Gastrocnemius medialis (tissue), 4 donors: Measurements from ENCODE around the gene SLX4. TPM values are rescaled to one million over a fixed set of nuclear protein-coding genes. Genes with fewer than 3 reads are reported as not detected.

Experiments used
- ATAC-seq, 2 donors: fragments of 150-250 bp; one replicate each; pipeline ENCODE4 v1.9.1; 2016
- DNase-seq, 2 donors: peaks; one replicate each; pipeline ENCODE4 v3.0.0-alpha.2; 2019
- H3K27ac ChIP-seq, 4 donors: fragments of 200-600 bp; sonication (generic); 1 replicate in 1 of 4; 2 replicates in 3 of 4; pipeline ENCODE4 v1.5.1; 2016 to 2018; ENCODE audit warnings: mild to moderate bottlenecking in 2 of 4, moderate library complexity in 1 of 4
- H3K27me3 ChIP-seq, 3 donors: fragments of 200-600 bp; sonication (generic) in 2 of 3; 1 replicate in 1 of 3; 2 replicates in 2 of 3; pipeline versions ENCODE4 v1.5.1 to v1.6.0; 2016 to 2019; ENCODE audit warnings: mild to moderate bottlenecking in 1 of 3, moderate library complexity in 1 of 3
- H3K36me3 ChIP-seq, 2 donors: fragments of 200-600 bp; sonication (generic) in 1 of 2; one replicate each; pipeline ENCODE4 v1.5.1; 2017 to 2018
- H3K4me1 ChIP-seq, 2 donors: fragments of 200-600 bp; sonication (generic) in 1 of 2; one replicate each; pipeline ENCODE4 v1.5.1; 2016 to 2017; ENCODE audit warnings: mild to moderate bottlenecking in 2 of 2
- H3K4me3 ChIP-seq, 4 donors: fragments of 200-600 bp; sonication (generic) in 3 of 4; 1 replicate in 1 of 4; 2 replicates in 3 of 4; pipeline ENCODE4 v1.5.1; 2016 to 2019; ENCODE audit warnings: mild to moderate bottlenecking in 2 of 4
- H3K9me3 ChIP-seq, 3 donors: fragments of 200-600 bp; sonication (generic) in 2 of 3; 1 replicate in 1 of 3; 2 replicates in 2 of 3; pipeline ENCODE4 v1.5.1; 2016 to 2019
- CTCF ChIP-seq, 5 experiments: fragments of 450-650 bp in 3 of 5; fragments of 200-600 bp in 2 of 5; sonication (generic) in 2 of 5; IDR thresholded peaks in 4 of 5; conservative IDR thresholded peaks in 1 of 5; 1 replicate in 4 of 5; 2 replicates in 1 of 5; pipeline ENCODE4 v1.5.1; 2016 to 2019; ENCODE audit warnings: antibody characterized with exemption in 5 of 5, mild to moderate bottlenecking in 3 of 5, moderate library complexity in 3 of 5
- POLR2A ChIP-seq, 2 donors: fragments of 450-650 bp; IDR thresholded peaks; one replicate each; pipeline ENCODE4 v1.6.1; 2017; ENCODE audit warnings: antibody characterized with exemption in 2 of 2, mild to moderate bottlenecking in 2 of 2, moderate library complexity in 2 of 2
- in situ Hi-C, 4 donors: fragments of 200-750 bp; cut with MboI; loops; one replicate each; pipeline versions ENCODE4 v1.15.0 to v1.8.0; 2017; ENCODE audit warnings: low sequenced_read_pairs in 4 of 4
- intact Hi-C: fragments of 100-400 bp; cut with DNase I; formaldehyde crosslinking; loops from one replicate; pipeline ENCODE4 v1.15.1; 2023; ENCODE audit warnings: low total_unique reads
- total RNA-seq, 4 donors: library from RNA; depleted of rRNA; stranded (reverse); fragments of >200 nt; gene quantifications; one replicate each; pipeline versions ENCODE4 v1.1.0 to v1.2.3, GENCODE V29; 2016

The SLX4 gene
- total RNA-seq, 4 donors from 2014 or later = 1.8 to 3.6 (median 2.8) TPM

DNA sequence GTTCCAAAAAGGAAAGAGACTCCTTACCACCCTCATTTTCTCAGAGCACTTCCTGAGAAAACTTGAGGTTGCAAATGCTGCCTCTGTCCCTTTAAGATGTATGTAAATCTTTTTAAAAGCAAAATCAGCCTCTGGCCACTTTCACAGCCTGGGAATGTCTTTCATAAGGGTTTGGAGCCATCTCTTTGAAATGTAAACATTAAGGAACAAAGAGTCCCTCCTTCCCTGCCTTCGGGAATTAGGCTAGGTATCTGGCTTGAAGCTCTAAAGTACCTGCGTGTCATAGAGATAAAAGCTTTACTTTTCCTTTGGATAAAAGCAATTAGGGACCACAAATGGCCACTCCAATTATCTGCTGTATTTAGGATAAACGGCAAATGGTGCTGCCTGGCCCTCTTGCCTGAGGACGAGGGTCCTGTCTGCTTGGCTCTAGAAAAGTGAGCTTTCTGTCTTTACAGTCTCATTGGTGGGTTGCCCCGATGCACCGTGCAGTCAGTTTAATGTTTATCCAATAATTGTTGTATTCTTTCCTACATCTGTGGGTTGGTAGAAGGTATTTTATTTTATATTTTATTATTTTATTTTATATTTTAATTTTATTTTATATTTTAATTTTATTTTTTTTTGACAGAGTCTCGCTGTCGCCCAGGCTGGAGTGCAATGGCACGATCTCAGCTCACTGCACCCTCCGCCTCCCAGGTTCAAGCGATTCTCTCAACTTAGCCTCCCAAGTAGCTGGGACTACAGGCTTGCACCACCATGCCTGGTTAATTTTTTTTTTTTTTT is 58.1 kb downstream of the SLX4 start:
- no peak for TF ChIP-seq CTCF (IDR thresholded peaks at IDR 0.05 in 4 of 5, conservative IDR thresholded peaks at IDR 0.05 in 1 of 5)
- TF ChIP-seq POLR2A (IDR thresholded peaks at IDR 0.05) = no peak
- peaks cover 1 to 3% of the 10 kb centered on the region in 2 donors for H3K4me1 ChIP-seq
- DNase-seq = no peak
- intact Hi-C loops = no loop called here
- no peaks in the 10 kb centered on the region for H3K27me3 ChIP-seq
- no peak overlapping the region for H3K4me3 ChIP-seq
- no peaks in the 10 kb centered on the region for H3K36me3 ChIP-seq
- no peak overlapping the region for H3K27ac ChIP-seq
- ATAC-seq = no peak
- H3K9me3 ChIP-seq = no peaks in the 10 kb centered on the region
- in situ Hi-C loops = no loop called here

DNA sequence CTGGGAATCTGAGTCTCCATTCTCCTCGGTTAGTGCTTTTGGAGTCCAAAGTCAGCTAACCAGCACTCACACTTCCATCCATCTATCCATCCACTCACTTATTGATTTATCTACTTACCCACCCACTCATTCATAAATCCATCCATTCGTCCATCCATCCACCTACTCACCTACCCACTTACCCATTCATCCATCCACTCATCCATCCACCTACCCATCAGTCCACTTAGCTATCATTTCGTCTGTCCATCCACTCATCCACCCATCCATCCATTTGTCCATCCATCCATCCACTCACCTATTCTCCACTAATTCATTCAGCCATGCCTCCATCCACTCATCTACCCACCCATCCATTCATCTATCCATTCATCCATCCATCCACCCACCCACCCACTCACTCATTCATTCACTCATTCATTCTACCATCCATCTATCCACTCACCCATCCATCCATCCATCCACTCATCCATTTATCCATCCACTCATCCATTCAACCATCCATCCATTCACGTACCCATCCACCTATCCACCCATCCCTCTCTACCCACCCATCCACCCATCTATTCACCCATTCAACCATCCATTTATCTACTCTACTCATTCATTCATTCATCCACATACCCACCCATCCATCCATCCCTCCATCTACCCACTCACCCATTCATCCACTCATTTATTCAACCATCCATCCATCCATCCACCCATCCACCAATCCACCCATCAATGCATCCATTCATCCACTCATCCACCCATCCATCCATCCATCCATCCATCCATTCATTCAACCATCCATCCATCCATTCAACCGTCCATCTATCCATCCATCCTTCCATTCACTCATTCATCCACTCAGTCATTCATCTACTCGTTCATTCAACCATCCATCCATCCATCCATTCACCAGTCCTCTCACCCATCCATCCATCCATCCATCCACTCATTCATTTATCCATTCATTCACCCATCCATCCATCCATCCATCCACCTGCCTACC is 60.3 kb downstream of the SLX4 start:
- intact Hi-C loops (no loop called here), in situ Hi-C loops (no loop called here)
- DNase-seq = no peak
- Histone ChIP-seq H3K27me3 (no peaks in the 10 kb centered on the region), H3K4me1 (peaks cover 12 to 19% of the 10 kb centered on the region in 2 donors), H3K36me3 (no peaks in the 10 kb centered on the region), H3K9me3 (no peaks in the 10 kb centered on the region), H3K4me3 (no peak overlapping the region), H3K27ac (no peak overlapping the region)
- ATAC-seq = no peak
- TF ChIP-seq CTCF (IDR thresholded peaks at IDR 0.05 in 4 of 5, conservative IDR thresholded peaks at IDR 0.05 in 1 of 5) (no peak), POLR2A (IDR thresholded peaks at IDR 0.05) (no peak)

DNA sequence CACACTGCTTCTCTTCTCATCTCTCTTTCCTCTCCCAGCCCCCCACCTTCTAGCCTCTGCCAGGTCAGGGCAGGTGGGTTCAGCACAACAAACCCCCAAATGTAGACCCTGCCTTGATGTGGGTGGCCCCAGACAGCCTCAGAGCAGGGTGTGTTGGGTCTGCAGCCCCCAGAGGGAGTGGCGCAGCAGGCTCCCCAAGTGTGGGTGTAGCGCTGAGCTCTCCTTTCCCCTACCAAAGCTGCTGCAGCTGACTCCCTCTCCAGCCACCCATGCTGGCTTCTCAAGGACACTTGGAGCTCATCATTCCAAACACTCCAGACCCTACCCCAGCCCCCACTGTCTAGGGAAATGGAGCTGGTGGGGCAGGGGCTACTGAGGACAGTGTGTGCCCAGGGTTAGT is 61.5 kb downstream of the SLX4 start:
- ATAC-seq = no peak
- TF ChIP-seq POLR2A (IDR thresholded peaks at IDR 0.05) = no peak
- no peak for TF ChIP-seq CTCF (IDR thresholded peaks at IDR 0.05 in 4 of 5, conservative IDR thresholded peaks at IDR 0.05 in 1 of 5)
- no peak overlapping the region for H3K4me3 ChIP-seq
- H3K27me3 ChIP-seq = no peaks in the 10 kb centered on the region
- no peak for DNase-seq
- no peak overlapping the region for H3K27ac ChIP-seq
- H3K36me3 ChIP-seq = no peaks in the 10 kb centered on the region
- peaks cover 12 to 19% of the 10 kb centered on the region in 2 donors for H3K4me1 ChIP-seq
- H3K9me3 ChIP-seq = no peaks in the 10 kb centered on the region
- in situ Hi-C loops = loop anchor here in 1 of 4 donors (25.0 kb wide), 1 partner anchor 337 kb away; the partner anchor contains the start of gene CREBBP
- intact Hi-C loops = no loop called here

DNA sequence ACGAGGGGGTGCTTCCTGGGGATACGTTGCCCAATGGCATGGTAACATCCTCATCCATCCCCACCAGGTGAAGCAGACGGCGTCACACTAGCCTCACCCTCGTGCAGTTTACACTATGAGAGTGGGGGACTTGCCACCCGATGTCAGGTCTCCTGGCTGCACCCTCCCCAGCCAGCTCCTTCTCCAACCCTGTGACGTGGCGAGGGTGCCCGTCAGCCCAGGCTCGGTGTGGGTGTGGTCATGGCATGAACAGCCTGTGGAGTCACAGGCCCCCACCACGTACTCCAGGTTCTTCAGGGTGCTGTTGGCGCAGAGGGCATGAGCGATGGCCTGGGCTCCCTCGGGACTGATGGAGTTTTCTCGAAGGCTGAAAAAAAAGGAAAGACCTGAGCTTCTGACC is 62.5 kb downstream of the SLX4 start:
- Histone ChIP-seq H3K36me3 (no peaks in the 10 kb centered on the region), H3K4me1 (peaks cover 12 to 19% of the 10 kb centered on the region in 2 donors), H3K9me3 (no peaks in the 10 kb centered on the region), H3K27ac (peak overlapping the region in 1 of 4 donors; percentile 84), H3K27me3 (no peaks in the 10 kb centered on the region), H3K4me3 (no peak overlapping the region)
- TF ChIP-seq CTCF (IDR thresholded peaks at IDR 0.05 in 4 of 5, conservative IDR thresholded peaks at IDR 0.05 in 1 of 5) = no peak
- TF ChIP-seq POLR2A (IDR thresholded peaks at IDR 0.05) = no peak
- in situ Hi-C loops = loop anchor here in 1 of 4 donors (25.0 kb wide), 1 partner anchor 338 kb away; the partner anchor contains the start of gene CREBBP
- ATAC-seq (no peak), DNase-seq (no peak)
- intact Hi-C loops = no loop called here
